Lung (tissue), 12 donors: ENCODE measurements around the gene RXRB. TPM values are rescaled to one million over a fixed set of nuclear protein-coding genes. Genes with fewer than 3 reads are reported as not detected.

ENCODE experiments used
- ATAC-seq: fragments of 200-7000 bp; cut with Tn5 transposase; one replicate; pipeline ENCODE4 v1.9.1; 2020; ENCODE audit warnings: moderate number of reproducible peaks; ENCODE audit not compliant: insufficient read depth, low FRiP score
- DNase-seq, 3 donors: peaks; one replicate each; pipeline ENCODE4 v3.0.0-alpha.2; 2013 to 2017
- H3K27ac ChIP-seq, 2 donors: one replicate each; pipeline ENCODE4 v1.5.1; 2013; ENCODE audit warnings: mild to moderate bottlenecking in 2 of 2, moderate library complexity in 2 of 2, control low read depth in 1 of 2, inconsistent platforms in 1 of 2, low read depth in 1 of 2, low read length in 1 of 2
- H3K27me3 ChIP-seq, 3 donors: one replicate each; pipeline ENCODE4 v1.5.1; 2013; ENCODE audit warnings: low read length in 2 of 3; ENCODE audit not compliant: control insufficient read depth in 3 of 3, insufficient read depth in 3 of 3
- H3K36me3 ChIP-seq, 4 donors: one replicate each; pipeline ENCODE4 v1.5.1; 2013; ENCODE audit warnings: low read length in 4 of 4, mild to moderate bottlenecking in 1 of 4, moderate library complexity in 1 of 4; ENCODE audit not compliant: control insufficient read depth in 4 of 4, insufficient read depth in 4 of 4
- H3K4me1 ChIP-seq, 5 donors: one replicate each; pipeline ENCODE4 v1.5.1; 2013; ENCODE audit warnings: low read length in 5 of 5, mild to moderate bottlenecking in 2 of 5, moderate library complexity in 1 of 5; ENCODE audit not compliant: control insufficient read depth in 5 of 5, insufficient read depth in 5 of 5
- H3K4me3 ChIP-seq: one replicate; pipeline ENCODE4 v1.5.1; 2013; ENCODE audit warnings: mild to moderate bottlenecking, control low read depth, moderate library complexity
- H3K9ac ChIP-seq, 2 donors: one replicate each; pipeline ENCODE4 v1.5.1; 2013; ENCODE audit warnings: low read length in 2 of 2, control low read depth in 1 of 2; ENCODE audit not compliant: insufficient read depth in 1 of 2
- H3K9me3 ChIP-seq, 4 donors: one replicate each; pipeline ENCODE4 v1.5.1; 2013; ENCODE audit warnings: low read length in 3 of 4, mild to moderate bottlenecking in 1 of 4, moderate library complexity in 1 of 4; ENCODE audit not compliant: control insufficient read depth in 4 of 4, insufficient read depth in 3 of 4
- CTCF ChIP-seq: IDR thresholded peaks from 2 replicates; pipeline ENCODE4 v1.5.1; 2012; ENCODE audit warnings: mild to moderate bottlenecking; ENCODE audit errors: control extremely low read depth, extremely low read depth
- WGBS, 2 donors: extraction: QIAGEN DNeasy Blood & Tissue Kit; methylation state at CpG; one replicate each; pipeline ENCODE4 v1.1.7; 2013; 5-methylcytosine and 5-hydroxymethylcytosine counted together
- polyA plus RNA-seq, 2 donors: library from polyadenylated mRNA; stranded (reverse); fragments of 200-250 nt; gene quantifications; one replicate each; pipeline ENCODE4 v1.2.1, GENCODE V29; 2013
- total RNA-seq, 2 donors: library from RNA; depleted of rRNA in 1 of 2; stranded (reverse); fragments of >200 nt in 1 of 2; gene quantifications; one replicate each; pipeline ENCODE4 v1.2.1, GENCODE V29; 2014 to 2021
- donor health status: control.
- donor health status: control.
- donor health status: Bipolar disorder and iron deficiency.
- donor health status: healthy.
- donor health status: DM: yes; HTN: yes; CAD: no.

RXRB gene
- total and polyA plus RNA-seq, 4 donors = 27.4 to 38.7 (median 31.1) TPM

DNA sequence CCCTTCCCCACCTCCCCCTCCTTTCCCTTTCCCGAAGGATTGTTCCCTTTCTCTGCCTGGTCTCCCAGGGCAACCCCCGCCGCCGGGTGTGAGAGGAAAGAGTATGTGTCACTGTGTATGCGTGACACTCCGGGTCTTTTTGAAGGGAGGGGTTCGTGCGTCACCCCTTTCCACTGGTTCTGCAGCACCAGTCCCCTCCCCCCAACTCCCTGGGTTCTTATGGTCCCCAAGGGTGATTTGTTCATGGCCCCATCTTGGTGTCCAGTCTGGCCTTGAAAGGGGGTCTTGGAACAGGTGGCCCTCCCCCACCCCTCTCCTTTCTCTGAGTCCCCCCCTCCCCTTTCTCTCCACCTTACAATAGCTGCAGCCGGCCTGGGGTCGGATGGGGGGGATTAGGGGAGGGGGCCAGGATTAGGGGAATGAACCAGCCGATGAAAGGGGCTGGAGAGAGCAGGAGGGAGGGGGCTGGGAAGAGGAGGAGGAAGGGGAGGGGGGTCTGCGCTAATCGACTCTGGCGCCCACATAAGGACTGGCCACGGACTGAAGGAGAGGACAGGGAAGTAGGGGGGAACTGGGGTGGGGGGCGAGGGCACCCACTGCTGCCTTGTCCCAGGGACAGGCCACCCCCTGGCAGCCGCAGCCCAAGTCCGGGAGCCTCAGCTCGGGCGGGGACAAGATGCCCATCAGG is 6.5 kb upstream of the RXRB start:
- Histone ChIP-seq H3K4me3 (no peak overlapping the region), H3K27me3 (no peaks in the 10 kb centered on the region), H3K4me1 (peaks cover under 1 to 44% (median 18%) of the 10 kb centered on the region in 5 donors), H3K36me3 (peaks cover 0 to 30% (median 24%) of the 10 kb centered on the region in 4 donors), H3K27ac (no peak overlapping the region), H3K9me3 (no peaks in the 10 kb centered on the region), H3K9ac (peak overlapping the region in 1 of 2 donors; percentile 98)
- no peak for TF ChIP-seq CTCF
- DNase-seq (peak; percentile 46 to 68 (median 60)), ATAC-seq (no peak)
- 28 to 38% methylated on average over 14 to 20 of the region's 20 CpGs for WGBS, 2 donors

GRCh38 chr6:33206027-33206863 is 5.8 kb upstream of the RXRB start:
- H3K27me3 ChIP-seq = no peaks in the 10 kb centered on the region
- H3K4me3 ChIP-seq = no peak overlapping the region
- peaks cover 0 to 30% (median 25%) of the 10 kb centered on the region in 4 donors for H3K36me3 ChIP-seq
- no peak for TF ChIP-seq CTCF
- WGBS, 2 donors = 75 to 80% methylated on average over 3 of the region's 3 CpGs
- peaks cover 7 to 51% (median 23%) of the 10 kb centered on the region in 5 donors for H3K4me1 ChIP-seq
- DNase-seq (no peak), ATAC-seq (no peak)
- H3K9me3 ChIP-seq = no peaks in the 10 kb centered on the region
- no peak overlapping the region for H3K9ac ChIP-seq
- H3K27ac ChIP-seq = no peak overlapping the region

DNA sequence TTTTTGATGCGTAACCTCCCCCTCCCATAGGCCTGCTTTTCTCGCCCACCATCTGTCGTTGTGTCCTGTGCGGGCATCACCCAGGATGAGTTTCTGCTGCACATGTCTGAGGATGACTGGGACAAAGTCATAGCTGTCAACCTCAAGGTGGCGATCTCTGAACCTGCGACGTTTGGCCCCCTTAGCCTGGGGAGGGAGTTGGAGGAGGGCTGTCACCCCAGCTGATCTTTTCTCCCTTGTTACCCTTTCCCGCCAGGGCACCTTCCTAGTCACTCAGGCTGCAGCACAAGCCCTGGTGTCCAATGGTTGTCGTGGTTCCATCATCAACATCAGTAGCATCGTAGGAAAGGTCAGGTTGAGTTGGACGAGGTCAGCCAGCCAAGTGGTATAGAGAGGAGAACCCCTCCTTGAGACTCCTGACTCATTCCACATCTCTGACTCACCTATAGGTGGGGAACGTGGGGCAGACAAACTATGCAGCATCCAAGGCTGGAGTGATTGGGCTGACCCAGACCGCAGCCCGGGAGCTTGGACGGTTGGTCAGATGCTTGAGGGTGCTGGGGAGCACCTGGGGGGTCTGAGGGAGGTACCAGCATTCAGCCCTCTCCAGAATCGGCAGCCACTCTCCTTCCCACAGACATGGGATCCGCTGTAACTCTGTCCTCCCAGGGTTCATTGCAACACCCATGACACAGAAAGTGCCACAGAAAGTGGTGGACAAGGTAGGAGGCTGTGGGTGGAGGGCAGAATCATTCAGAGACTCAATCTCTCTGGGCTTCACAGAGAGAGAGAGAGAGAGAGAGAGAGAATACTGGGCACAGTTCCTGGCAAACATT is 4.9 kb upstream of the RXRB start:
- Histone ChIP-seq H3K4me3 (no peak overlapping the region), H3K4me1 (peaks cover 7 to 53% (median 24%) of the 10 kb centered on the region in 5 donors), H3K36me3 (peaks cover 0 to 26% (median 23%) of the 10 kb centered on the region in 4 donors), H3K27ac (peak overlapping the region in 1 of 2 donors; percentile 87), H3K9ac (peak overlapping the region in 1 of 2 donors; percentile 2), H3K27me3 (no peaks in the 10 kb centered on the region), H3K9me3 (no peaks in the 10 kb centered on the region)
- no peak for ATAC-seq
- TF ChIP-seq CTCF = no peak
- WGBS, 2 donors = 50 to 52% methylated on average over 17 of the region's 17 CpGs
- no peak for DNase-seq
